Activated CD8-positive, alpha-beta memory T cell treated with anti-CD3 and anti-CD28 coated beads, Interleukin-2, amount 10 ng/mL, durations not matched to agents 7 days and 5 days (primary cell): ENCODE data around the gene CCNG1. TPM values are rescaled to one million over a fixed set of nuclear protein-coding genes. Genes with fewer than 3 reads are reported as not detected.

Experiments used
- ATAC-seq: fragments of 150-1000 bp; cut with Tn5 transposase; one replicate; pipeline ENCODE4 v1.10.0; 2021; ENCODE audit warnings: moderate library complexity
- CTCF ChIA-PET: fragments of 350-600 bp; sonication (Branson Sonifier 250); formaldehyde crosslinking; loops from one replicate; lab custom pipeline; 2021; ENCODE audit warnings: antibody characterized with exemption; lab: Charles Lee
- DNase-seq: peaks from one replicate; pipeline ENCODE4 v3.0.0-alpha.2; 2020
- H3K27ac Mint-ChIP-seq: one replicate; pipeline ENCODE4 v1.8.0; 2021; ENCODE audit warnings: mild to moderate bottlenecking, mixed read lengths
- H3K27me3 Mint-ChIP-seq: one replicate; pipeline ENCODE4 v1.8.0; 2021; ENCODE audit warnings: mixed read lengths
- H3K36me3 Mint-ChIP-seq: one replicate; pipeline ENCODE4 v1.8.0; 2021; ENCODE audit warnings: mild to moderate bottlenecking, mixed read lengths
- H3K4me1 Mint-ChIP-seq: one replicate; pipeline ENCODE4 v1.8.0; 2021; ENCODE audit warnings: mixed read lengths
- H3K4me3 Mint-ChIP-seq: one replicate; pipeline ENCODE4 v1.8.0; 2021; ENCODE audit warnings: mild to moderate bottlenecking, moderate library complexity, mixed read lengths
- H3K9me3 Mint-ChIP-seq: one replicate; pipeline ENCODE4 v1.8.0; 2022; ENCODE audit warnings: low read depth, mixed read lengths
- total RNA-seq, 2 experiments: library from RNA; stranded (reverse); gene quantifications; one replicate each; pipeline ENCODE4 v1.2.3, GENCODE V29; 2021

Gene CCNG1
- total RNA-seq, 2 experiments from 2014 or later: 122 to 144 TPM

DNA sequence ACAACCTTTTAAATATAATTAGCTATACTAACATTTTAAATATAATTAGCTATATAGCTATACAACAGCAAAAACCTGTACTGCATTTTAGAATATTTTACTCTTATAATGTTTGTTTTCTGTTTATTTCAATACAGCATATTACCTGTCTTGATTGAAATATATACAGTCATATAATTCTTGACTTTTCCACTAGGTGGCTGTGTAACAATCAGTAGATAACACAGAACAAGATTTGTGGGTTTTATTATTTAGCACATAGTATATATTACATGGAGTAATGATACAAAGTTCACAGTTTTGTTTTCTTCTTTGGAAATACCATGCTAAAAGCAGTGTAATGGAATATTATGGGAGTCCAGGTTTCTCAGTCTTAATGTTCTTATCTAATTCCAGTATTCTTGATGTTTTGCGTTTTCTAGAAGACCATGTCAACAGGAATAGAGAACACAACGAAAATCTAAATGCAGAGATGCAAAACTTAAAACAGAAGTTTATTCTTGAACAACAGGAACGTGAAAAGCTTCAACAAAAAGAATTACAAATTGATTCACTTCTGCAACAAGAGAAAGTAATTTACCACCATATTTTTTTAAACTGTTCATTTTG lies 36.3 kb downstream of the CCNG1 start:
- Mint-ChIP-seq H3K9me3 (no peaks in the 10 kb centered on the region), H3K36me3 (peaks cover 67% of the 10 kb centered on the region), H3K4me1 (no peaks in the 10 kb centered on the region), H3K27me3 (no peaks in the 10 kb centered on the region), H3K4me3 (no peak overlapping the region), H3K27ac (no peak overlapping the region)
- DNase-seq (no peak), ATAC-seq (no peak)
- CTCF ChIA-PET: interaction anchor here (0.7 to 2.2 kb wide), 4 partner anchors 8 to 32 kb away, joined by 3 to 9 read pairs (median 4); partner anchors contain the start of gene MAT2B

DNA sequence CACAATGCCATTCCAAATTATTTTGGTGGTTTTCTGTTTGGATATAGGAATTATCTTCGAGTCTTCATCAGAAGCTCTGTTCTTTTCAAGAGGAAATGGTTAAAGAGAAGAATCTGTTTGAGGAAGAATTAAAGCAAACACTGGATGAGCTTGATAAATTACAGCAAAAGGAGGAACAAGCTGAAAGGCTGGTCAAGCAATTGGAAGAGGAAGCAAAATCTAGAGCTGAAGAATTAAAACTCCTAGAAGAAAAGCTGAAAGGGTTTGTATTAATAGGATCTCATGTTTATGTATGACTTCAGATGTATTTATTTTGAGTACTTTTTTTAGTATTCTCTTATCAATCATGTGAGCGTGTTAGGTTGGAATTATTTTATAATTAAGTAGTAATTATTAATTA lies 38.0 kb downstream of the CCNG1 start:
- no peak for ATAC-seq
- peaks cover 69% of the 10 kb centered on the region for H3K36me3 Mint-ChIP-seq
- CTCF ChIA-PET: interaction anchor here (0.6 kb wide), 1 partner anchor 166 kb away, joined by 3 read pairs; no protein-coding TSS in a partner anchor

DNA sequence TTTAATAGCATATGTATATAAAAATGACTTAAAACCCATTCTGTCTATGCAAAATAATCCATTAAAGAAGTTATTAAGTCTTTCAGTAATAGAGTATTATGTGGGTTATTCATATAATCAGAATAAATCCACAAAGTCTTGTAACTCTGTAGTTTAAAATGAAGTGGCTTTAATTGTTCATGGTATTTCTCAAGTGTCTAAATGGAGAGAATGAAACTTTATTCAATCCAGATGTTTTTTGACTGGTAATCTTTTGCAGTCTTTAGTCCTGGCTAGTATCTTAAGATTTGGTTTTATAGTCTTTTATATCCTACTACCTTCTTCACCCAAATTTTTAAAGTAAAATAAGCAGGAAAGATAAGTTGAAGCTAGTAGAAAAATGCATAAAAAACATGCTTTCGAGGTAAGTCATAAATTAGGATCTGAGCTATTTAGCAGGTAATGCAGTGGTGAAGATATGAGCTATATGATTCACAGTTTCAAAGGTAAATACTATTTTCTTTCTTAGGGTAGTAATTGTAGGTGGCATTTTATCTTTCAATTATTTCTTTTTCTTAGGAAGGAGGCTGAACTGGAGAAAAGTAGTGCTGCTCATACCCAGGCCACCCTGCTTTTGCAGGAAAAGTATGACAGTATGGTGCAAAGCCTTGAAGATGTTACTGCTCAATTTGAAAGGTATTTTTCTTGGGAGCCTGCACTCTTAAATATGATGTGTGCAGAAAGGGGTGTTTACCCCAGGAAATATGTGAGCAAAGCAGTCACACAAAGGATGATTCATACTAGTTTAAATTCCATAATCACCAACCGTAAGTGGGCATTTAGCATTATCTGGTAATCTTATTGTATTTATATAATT lies 41.0 kb downstream of the CCNG1 start:
- Mint-ChIP-seq H3K4me3 (no peak overlapping the region), H3K4me1 (peaks cover 6% of the 10 kb centered on the region), H3K9me3 (no peaks in the 10 kb centered on the region), H3K36me3 (peaks cover 72% of the 10 kb centered on the region), H3K27me3 (no peaks in the 10 kb centered on the region), H3K27ac (no peak overlapping the region)
- ATAC-seq (no peak), DNase-seq (no peak)
- CTCF ChIA-PET: interaction anchor here (1.1 to 1.2 kb wide), 3 partner anchors 11 to 16 kb away, joined by 3 to 4 read pairs (median 4); no protein-coding TSS in a partner anchor

More for the DNA sequence above, 38.0 kb downstream of the CCNG1 start:
- H3K4me1 Mint-ChIP-seq: peaks cover 2% of the 10 kb centered on the region
- DNase-seq: no peak
- no peak overlapping the region for H3K4me3 Mint-ChIP-seq
- H3K27ac Mint-ChIP-seq: no peak overlapping the region
- no peaks in the 10 kb centered on the region for H3K27me3 Mint-ChIP-seq
- no peaks in the 10 kb centered on the region for H3K9me3 Mint-ChIP-seq

DNA sequence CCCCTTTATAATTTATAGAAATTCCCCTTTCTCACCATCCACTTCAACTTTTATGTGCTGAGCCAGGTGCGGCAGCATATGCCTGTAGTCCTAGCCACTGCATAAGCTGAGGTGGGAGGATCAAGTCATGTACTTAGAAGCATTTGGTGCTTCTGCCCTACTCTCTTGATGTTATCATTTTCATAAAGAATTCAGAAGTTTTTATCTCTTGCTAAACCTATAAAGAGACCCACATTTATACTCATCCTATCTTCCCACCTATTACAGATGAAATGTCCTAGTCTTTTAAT lies 41.5 kb downstream of the CCNG1 start:
- Mint-ChIP-seq H3K9me3 (no peaks in the 10 kb centered on the region), H3K27ac (no peak overlapping the region), H3K4me1 (peaks cover 6% of the 10 kb centered on the region), H3K36me3 (peaks cover 72% of the 10 kb centered on the region), H3K27me3 (no peaks in the 10 kb centered on the region), H3K4me3 (no peak overlapping the region)
- DNase-seq: no peak
- CTCF ChIA-PET: interaction anchor here (1.2 kb wide), 1 partner anchor 10 kb away, joined by 3 read pairs; no protein-coding TSS in a partner anchor
- ATAC-seq: no peak

DNA sequence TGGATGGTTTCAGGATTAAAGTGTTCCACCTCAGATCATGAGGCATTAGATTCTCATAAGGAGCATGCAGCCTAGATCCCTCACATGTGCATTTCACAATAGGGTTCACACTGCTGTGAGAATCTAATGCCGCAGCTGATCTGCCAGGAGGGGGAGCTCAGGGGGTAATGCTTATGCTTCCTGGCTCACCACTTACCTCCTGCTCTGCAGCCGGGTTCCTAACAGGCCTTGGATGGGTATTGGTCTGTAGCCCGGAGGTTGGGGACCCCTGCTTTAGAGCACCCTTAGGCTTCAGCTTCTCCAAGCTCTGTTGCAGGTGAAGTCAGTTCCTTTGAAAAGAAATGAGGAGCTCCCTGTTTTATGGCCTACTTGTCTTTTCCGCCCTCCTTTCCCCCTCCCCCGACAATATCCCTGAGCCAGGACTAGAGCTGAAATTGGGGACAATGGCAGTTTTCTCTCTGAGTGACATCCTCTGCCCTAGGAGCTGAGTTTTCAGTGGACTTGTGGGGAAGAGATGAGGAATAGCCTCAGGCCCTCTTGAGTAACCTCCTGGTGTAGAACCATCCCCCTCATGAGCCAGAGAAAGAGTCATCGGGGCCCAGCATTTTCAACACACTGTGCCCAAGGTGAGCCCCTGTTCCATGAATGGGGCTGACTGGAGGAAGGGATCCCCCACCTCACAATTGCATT lies 51.8 kb downstream of the CCNG1 start:
- H3K4me3 Mint-ChIP-seq: no peak overlapping the region
- peaks cover 3% of the 10 kb centered on the region for H3K4me1 Mint-ChIP-seq
- ATAC-seq: no peak
- H3K9me3 Mint-ChIP-seq: no peaks in the 10 kb centered on the region
- H3K36me3 Mint-ChIP-seq: peaks cover 61% of the 10 kb centered on the region
- DNase-seq: no peak
- H3K27me3 Mint-ChIP-seq: no peaks in the 10 kb centered on the region
- H3K27ac Mint-ChIP-seq: no peak overlapping the region
- CTCF ChIA-PET: interaction anchor here (1.0 to 1.7 kb wide), 5 partner anchors 10 to 47 kb away, joined by 3 to 7 read pairs (median 4); no protein-coding TSS in a partner anchor

DNA sequence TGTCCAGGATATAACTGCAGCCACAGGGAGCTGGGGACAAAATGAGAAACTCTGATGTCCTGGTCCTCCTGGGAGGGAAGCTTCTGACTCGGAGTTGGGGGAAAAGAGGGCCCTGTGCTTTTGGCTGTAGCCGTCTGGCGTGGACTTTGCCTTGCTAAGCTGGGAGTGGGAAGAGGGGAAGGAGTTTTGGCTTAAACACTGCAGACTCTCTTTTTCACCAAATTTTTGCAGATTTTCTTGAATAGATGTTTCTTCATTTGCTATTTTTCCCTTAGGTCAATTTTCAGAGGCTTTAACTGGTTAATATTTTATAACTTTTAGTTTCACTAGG lies 52.3 kb downstream of the CCNG1 start:
- H3K36me3 Mint-ChIP-seq: peaks cover 59% of the 10 kb centered on the region
- CTCF ChIA-PET: interaction anchor here (1.0 to 1.4 kb wide), 3 partner anchors 10 to 48 kb away, joined by 3 to 4 read pairs (median 3); no protein-coding TSS in a partner anchor
- H3K9me3 Mint-ChIP-seq: no peaks in the 10 kb centered on the region

More for the DNA sequence above, 52.3 kb downstream of the CCNG1 start:
- DNase-seq (no peak), ATAC-seq (no peak)
- no peak overlapping the region for H3K27ac Mint-ChIP-seq
- H3K4me1 Mint-ChIP-seq: peaks cover 3% of the 10 kb centered on the region
- no peak overlapping the region for H3K4me3 Mint-ChIP-seq
- H3K27me3 Mint-ChIP-seq: no peaks in the 10 kb centered on the region

Other genes starting within 250 kb of the CCNG1 start
- 10 to 100 TPM; 42.7 to 43.9 TPM for gene NUDCD2, start 22.5 kb downstream of the CCNG1 start, total RNA-seq
- gene HMMR, start 23.0 kb downstream of the CCNG1 start, total RNA-seq: 10 to 100 TPM; 82.2 to 87.7 TPM
- gene MAT2B, start 68.0 kb downstream of the CCNG1 start, total RNA-seq: 100 to 1,000 TPM in 1 of 2 experiments, 10 to 100 TPM in 1; 74.1 to 104 TPM